ENCODE measurements around the gene NKG7.

The NKG7 gene

GRCh38 chr19:51377422-51377821 is 5.0 kb upstream of the NKG7 start:
- no peak for TF ChIP-seq CTCF (IDR thresholded peaks at IDR 0.05; ENCODE audit: insufficient read depth, low read length, poor library complexity, severe bottlenecking)
- TF ChIP-seq EZH2phosphoT487 (conservative IDR thresholded peaks at IDR 0.05; ENCODE audit: low read length), result no peak
- Histone ChIP-seq H3K36me3 (ENCODE audit: low read length) (no peaks in the 10 kb centered on the region), H3K9me2 (replicated peaks; ENCODE audit: insufficient read depth, low read length) (no peaks in the 10 kb centered on the region), H3K9ac (ENCODE audit: low read length) (no peak overlapping the region), H3K79me2 (ENCODE audit: insufficient read depth, low read length) (no peaks in the 10 kb centered on the region), H2AFZ (ENCODE audit: low read depth, low read length, severe bottlenecking) (no peak overlapping the region), H3K27me3 (ENCODE audit: low read length) (no peaks in the 10 kb centered on the region), H3K9me3 (ENCODE audit: insufficient read depth, low read length) (no peaks in the 10 kb centered on the region), H3K27ac (ENCODE audit: low read depth, low read length) (no peak overlapping the region), H3F3A (ENCODE audit: insufficient read depth) (no peaks in the 10 kb centered on the region), H4K20me1 (ENCODE audit: low read depth, low read length) (no peaks in the 10 kb centered on the region), H3K4me2 (ENCODE audit: low read depth, low read length, poor library complexity, severe bottlenecking) (no peak overlapping the region), H3K4me3 (ENCODE audit: insufficient read depth, low read length, poor library complexity, severe bottlenecking) (no peak overlapping the region)

GRCh38 chr19:51375504-51376221 is 3.2 kb upstream of the NKG7 start:
- Histone ChIP-seq H3K27ac (ENCODE audit: low read depth, low read length) (no peak overlapping the region), H3K36me3 (ENCODE audit: low read length) (no peaks in the 10 kb centered on the region), H3K4me2 (ENCODE audit: low read depth, low read length, poor library complexity, severe bottlenecking) (no peak overlapping the region), H3K79me2 (ENCODE audit: insufficient read depth, low read length) (no peaks in the 10 kb centered on the region), H4K20me1 (ENCODE audit: low read depth, low read length) (no peaks in the 10 kb centered on the region), H3K9me3 (ENCODE audit: insufficient read depth, low read length) (no peaks in the 10 kb centered on the region), H3K27me3 (ENCODE audit: low read length) (no peaks in the 10 kb centered on the region), H3F3A (ENCODE audit: insufficient read depth) (no peaks in the 10 kb centered on the region), H2AFZ (ENCODE audit: low read depth, low read length, severe bottlenecking) (no peak overlapping the region), H3K4me3 (ENCODE audit: insufficient read depth, low read length, poor library complexity, severe bottlenecking) (no peak overlapping the region), H3K9ac (ENCODE audit: low read length) (no peak overlapping the region), H3K9me2 (replicated peaks; ENCODE audit: insufficient read depth, low read length) (no peaks in the 10 kb centered on the region)
- TF ChIP-seq CTCF (IDR thresholded peaks at IDR 0.05; ENCODE audit: insufficient read depth, low read length, poor library complexity, severe bottlenecking), result no peak
- no peak for TF ChIP-seq EZH2phosphoT487 (conservative IDR thresholded peaks at IDR 0.05; ENCODE audit: low read length)

GRCh38 chr19:51372021-51372648 is 319 bp downstream of the NKG7 start:
- no peaks in the 10 kb centered on the region for H3K9me3 ChIP-seq (ENCODE audit: insufficient read depth, low read length)
- no peaks in the 10 kb centered on the region for H3K9me2 ChIP-seq (replicated peaks; ENCODE audit: insufficient read depth, low read length)
- no peak overlapping the region for H3K4me3 ChIP-seq (ENCODE audit: insufficient read depth, low read length, poor library complexity, severe bottlenecking)
- no peaks in the 10 kb centered on the region for H4K20me1 ChIP-seq (ENCODE audit: low read depth, low read length)
- no peak overlapping the region for H3K9ac ChIP-seq (ENCODE audit: low read length)
- H3K36me3 ChIP-seq (ENCODE audit: low read length), result no peaks in the 10 kb centered on the region
- TF ChIP-seq CTCF (IDR thresholded peaks at IDR 0.05; ENCODE audit: insufficient read depth, low read length, poor library complexity, severe bottlenecking) (no peak), EZH2phosphoT487 (conservative IDR thresholded peaks at IDR 0.05; ENCODE audit: low read length) (no peak)
- no peaks in the 10 kb centered on the region for H3K27me3 ChIP-seq (ENCODE audit: low read length)
- H3K79me2 ChIP-seq (ENCODE audit: insufficient read depth, low read length), result no peaks in the 10 kb centered on the region
- H3F3A ChIP-seq (ENCODE audit: insufficient read depth), result no peaks in the 10 kb centered on the region
- no peak overlapping the region for H2AFZ ChIP-seq (ENCODE audit: low read depth, low read length, severe bottlenecking)
- no peak overlapping the region for H3K27ac ChIP-seq (ENCODE audit: low read depth, low read length)
- H3K4me2 ChIP-seq (ENCODE audit: low read depth, low read length, poor library complexity, severe bottlenecking), result no peak overlapping the region

Measured in SU-DHL-6 (cell line).